ENCODE data around the gene SGF29. TPM values are rescaled to one million over a fixed set of nuclear protein-coding genes. Genes with fewer than 3 reads are reported as not detected.

The SGF29 gene
- total RNA-seq, 1 donor from 2014 or later = 37.6 TPM

GRCh38 chr16:28549301-28549899 lies 4.3 kb upstream of the SGF29 start:
- no peak overlapping the region for H3K27ac Mint-ChIP-seq
- H3K36me3 Mint-ChIP-seq (ENCODE audit: insufficient read depth) = no peaks in the 10 kb centered on the region
- H3K4me3 Mint-ChIP-seq (ENCODE audit: low read depth) = no peak overlapping the region
- DNase-seq (ENCODE audit: low spot score, unreplicated experiment) = no peak
- TF ChIP-seq CTCF (IDR thresholded peaks at IDR 0.05; ENCODE audit: unreplicated experiment) = peak; percentile 53
- no peaks in the 10 kb centered on the region for H3K4me1 Mint-ChIP-seq (ENCODE audit: low read depth)
- H3K9me3 Mint-ChIP-seq (ENCODE audit: low read depth) = no peaks in the 10 kb centered on the region
- no peaks in the 10 kb centered on the region for H3K27me3 Mint-ChIP-seq

- peak overlapping the region; percentile 69 for H3K27ac Mint-ChIP-seq
These were observed 1.1 kb downstream of the SGF29 start for GRCh38 chr16:28554634-28555423.

GRCh38 chr16:28555561-28555960 lies 1.8 kb downstream of the SGF29 start:
- H3K4me3 Mint-ChIP-seq (ENCODE audit: low read depth) = no peak overlapping the region
- H3K4me1 Mint-ChIP-seq (ENCODE audit: low read depth) = peaks cover 2% of the 10 kb centered on the region
- no peak for DNase-seq (ENCODE audit: low spot score, unreplicated experiment)
- peaks cover 16% of the 10 kb centered on the region for H3K36me3 Mint-ChIP-seq (ENCODE audit: insufficient read depth)
- H3K27me3 Mint-ChIP-seq = no peaks in the 10 kb centered on the region
- no peak for TF ChIP-seq CTCF (IDR thresholded peaks at IDR 0.05; ENCODE audit: unreplicated experiment)
- no peak overlapping the region for H3K27ac Mint-ChIP-seq
- no peaks in the 10 kb centered on the region for H3K9me3 Mint-ChIP-seq (ENCODE audit: low read depth)

More at GRCh38 chr16:28554634-28555423, 1.1 kb downstream of the SGF29 start:
- Mint-ChIP-seq H3K9me3 (ENCODE audit: low read depth) (no peaks in the 10 kb centered on the region), H3K4me3 (ENCODE audit: low read depth) (peak overlapping the region; percentile 72), H3K4me1 (ENCODE audit: low read depth) (peaks cover 2% of the 10 kb centered on the region), H3K27me3 (no peaks in the 10 kb centered on the region), H3K36me3 (ENCODE audit: insufficient read depth) (peaks cover 15% of the 10 kb centered on the region)
- DNase-seq (ENCODE audit: low spot score, unreplicated experiment) = no peak
- no peak for TF ChIP-seq CTCF (IDR thresholded peaks at IDR 0.05; ENCODE audit: unreplicated experiment)

- Mint-ChIP-seq H3K4me3 (ENCODE audit: low read depth) (no peak overlapping the region), H3K4me1 (ENCODE audit: low read depth) (peaks cover 5% of the 10 kb centered on the region), H3K9me3 (ENCODE audit: low read depth) (no peaks in the 10 kb centered on the region), H3K36me3 (ENCODE audit: insufficient read depth) (peaks cover 16% of the 10 kb centered on the region), H3K27me3 (no peaks in the 10 kb centered on the region), H3K27ac (no peak overlapping the region)
- DNase-seq (ENCODE audit: low spot score, unreplicated experiment) = no peak
- TF ChIP-seq CTCF (IDR thresholded peaks at IDR 0.05; ENCODE audit: unreplicated experiment) = no peak
These were observed 3.2 kb downstream of the SGF29 start for GRCh38 chr16:28556914-28557320.

GRCh38 chr16:28558456-28558855 lies 4.7 kb downstream of the SGF29 start:
- Mint-ChIP-seq H3K27me3 (no peaks in the 10 kb centered on the region), H3K27ac (no peak overlapping the region), H3K9me3 (ENCODE audit: low read depth) (no peaks in the 10 kb centered on the region), H3K4me1 (ENCODE audit: low read depth) (peaks cover 5% of the 10 kb centered on the region), H3K36me3 (ENCODE audit: insufficient read depth) (peaks cover 16% of the 10 kb centered on the region), H3K4me3 (ENCODE audit: low read depth) (no peak overlapping the region)
- no peak for TF ChIP-seq CTCF (IDR thresholded peaks at IDR 0.05; ENCODE audit: unreplicated experiment)
- DNase-seq (ENCODE audit: low spot score, unreplicated experiment) = no peak

Data from progenitor cell of endocrine pancreas (in vitro differentiated cells).